Fibroblast of pulmonary artery (primary cell): ENCODE data around the gene RPL18.
A peak's percentile ranks its signal among the peaks of the same experiment; 100 is the strongest.

Experiments
- DNase-seq: peaks from one replicate; pipeline ENCODE4 v3.0.0-alpha.2; 2010; ENCODE audit warnings: low read depth
- H3K4me3 ChIP-seq: replicated peaks from 2 replicates; pipeline ENCODE4 v1.5.1; 2011; ENCODE audit warnings: low read depth, mild to moderate bottlenecking, control low read depth, low read length, moderate library complexity
- CTCF ChIP-seq: IDR thresholded peaks from 2 replicates; pipeline ENCODE4 v1.5.1; 2011; ENCODE audit warnings: mild to moderate bottlenecking, control low read depth, low read length, inconsistent platforms; ENCODE audit errors: missing control alignments

Gene RPL18

GRCh38 chr19:48618916-48619691, at the start of gene RPL18, which contains the start of gene SPHK2:
Gene RPL18, minus strand, starts transcription at chr19:48619178. Its CDS starts 35 bp downstream, at chr19:48619143.
Gene SPHK2, plus strand, starts transcription at chr19:48619506. Its CDS starts 1,009 bp downstream, at chr19:48620515.
- peak within 1 kb of the TSS; percentile 100 for H3K4me3 ChIP-seq
- DNase-seq: peak; percentile 100
- TF ChIP-seq CTCF: no peak

- TF ChIP-seq CTCF: no peak
- H3K4me3 ChIP-seq: no peak overlapping the region
- no peak for DNase-seq
These were observed 49.8 kb upstream of the RPL18 start for GRCh38 chr19:48668761-48669160.

- no peak overlapping the region for H3K4me3 ChIP-seq
- no peak for TF ChIP-seq CTCF
- no peak for DNase-seq
These were observed 49.4 kb upstream of the RPL18 start for GRCh38 chr19:48668332-48668731.

GRCh38 chr19:48665786-48666185, 46.8 kb upstream of the RPL18 start:
- no peak for TF ChIP-seq CTCF
- no peak overlapping the region for H3K4me3 ChIP-seq
- no peak for DNase-seq

- no peak overlapping the region for H3K4me3 ChIP-seq
- no peak for TF ChIP-seq CTCF
- no peak for DNase-seq
These were observed 45.5 kb upstream of the RPL18 start for GRCh38 chr19:48664476-48664875.

- TF ChIP-seq CTCF: no peak
- no peak overlapping the region for H3K4me3 ChIP-seq
- no peak for DNase-seq
These were observed 44.7 kb upstream of the RPL18 start for GRCh38 chr19:48663667-48664066.

- no peak for DNase-seq
- TF ChIP-seq CTCF: no peak
- no peak overlapping the region for H3K4me3 ChIP-seq
These were observed 42.7 kb upstream of the RPL18 start for GRCh38 chr19:48661711-48662090.
